B cell (primary cell): ENCODE data around the gene FGF8. TPM values are rescaled to one million over a fixed set of nuclear protein-coding genes. Genes with fewer than 3 reads are reported as not detected.

Source experiments
- ATAC-seq: fragments of 200-7000 bp; cut with Tn5 transposase; one replicate; pipeline ENCODE4 v1.10.0; 2021; ENCODE audit warnings: low read depth, mild to moderate bottlenecking, moderate number of reproducible peaks, moderate library complexity
- CTCF ChIA-PET: fragments of 350-600 bp; sonication (Branson Sonifier 250); formaldehyde crosslinking; loops from one replicate; lab custom pipeline; 2021; ENCODE audit warnings: antibody characterized with exemption, inconsistent platforms; lab: Charles Lee
- POLR2A ChIA-PET: fragments of 350-600 bp; sonication (Branson Sonifier 250); formaldehyde crosslinking; loops from one replicate; lab custom pipeline; 2021; ENCODE audit warnings: antibody characterized with exemption; lab: Charles Lee
- DNase-seq: peaks from one replicate; pipeline ENCODE4 v3.0.0; 2013
- H2AFZ ChIP-seq: 2 replicates; pipeline ENCODE4 v1.6.1; 2012; ENCODE audit warnings: mild to moderate bottlenecking, low read depth, low read length; ENCODE audit not compliant: insufficient read depth, poor library complexity, severe bottlenecking
- H3K27ac ChIP-seq, 2 donors: 1 replicate in 1 of 2; 2 replicates in 1 of 2; pipeline ENCODE4 v1.5.1; 2012 to 2013; ENCODE audit warnings: low read length in 2 of 2, mild to moderate bottlenecking in 2 of 2, moderate library complexity in 1 of 2
- H3K27me3 ChIP-seq, 4 experiments: fragments of 200-600 bp in 1 of 4; sonication (generic) in 1 of 4; replicated peaks in 1 of 4; 1 replicate in 2 of 4; 2 replicates in 2 of 4; pipeline versions ENCODE4 v1.6.1 to v1.7.0; 2013 to 2016; ENCODE audit warnings: low read length in 3 of 4, mild to moderate bottlenecking in 2 of 4, mixed read lengths in 1 of 4, moderate library complexity in 1 of 4; ENCODE audit not compliant: insufficient read depth in 4 of 4, control insufficient read depth in 3 of 4; ENCODE audit errors: control extremely low read depth in 1 of 4
- H3K36me3 ChIP-seq, 2 experiments: replicated peaks in 1 of 2; 1 replicate in 1 of 2; 2 replicates in 1 of 2; pipeline versions ENCODE4 v1.6.1 to v1.7.1; 2013; ENCODE audit warnings: low read length in 1 of 2; ENCODE audit not compliant: insufficient read depth in 2 of 2, control insufficient read depth in 1 of 2; ENCODE audit errors: control extremely low read depth in 1 of 2, extremely low read depth in 1 of 2
- H3K4me1 ChIP-seq, 2 donors: fragments of 200-600 bp in 1 of 2; sonication (generic) in 1 of 2; 1 replicate in 1 of 2; 2 replicates in 1 of 2; pipeline versions ENCODE4 v1.5.1 to v1.6.1; 2013 to 2017; ENCODE audit warnings: low read length in 2 of 2; ENCODE audit not compliant: control insufficient read depth in 2 of 2, insufficient read depth in 2 of 2
- H3K4me2 ChIP-seq: replicated peaks from 2 replicates; pipeline ENCODE3; 2012; ENCODE audit warnings: mild to moderate bottlenecking, low read depth, low read length; ENCODE audit not compliant: poor library complexity, severe bottlenecking
- H3K4me3 ChIP-seq, 5 experiments: fragments of 200-600 bp in 1 of 5; sonication (generic) in 1 of 5; 1 replicate in 3 of 5; 2 replicates in 2 of 5; pipeline versions ENCODE4 v1.5.1 to v1.7.0; 2011 to 2016; ENCODE audit warnings: low read length in 4 of 5, mild to moderate bottlenecking in 4 of 5, low read depth in 2 of 5, control low read depth in 1 of 5, moderate library complexity in 1 of 5; ENCODE audit not compliant: insufficient read depth in 1 of 5; ENCODE audit errors: control extremely low read depth in 1 of 5, extremely low read depth in 1 of 5
- H3K79me2 ChIP-seq: fragments of 200-600 bp; sonication (generic); one replicate; pipeline ENCODE4 v1.6.0; 2016; ENCODE audit warnings: low read length; ENCODE audit not compliant: control insufficient read depth, insufficient read depth
- H3K9ac ChIP-seq: fragments of 200-600 bp; sonication (generic); 2 replicates; pipeline ENCODE4 v1.6.1; 2017; ENCODE audit warnings: mild to moderate bottlenecking, low read length, moderate library complexity
- H3K9me3 ChIP-seq, 3 donors: one replicate each; pipeline versions ENCODE4 v1.6.1 to v1.7.1; 2013; ENCODE audit warnings: low read length in 2 of 3; ENCODE audit not compliant: control insufficient read depth in 2 of 3, insufficient read depth in 1 of 3; ENCODE audit errors: control extremely low read depth in 1 of 3
- H4K20me1 ChIP-seq: 2 replicates; pipeline ENCODE4 v1.6.0; 2012; ENCODE audit warnings: mild to moderate bottlenecking, low read length; ENCODE audit not compliant: insufficient read depth, control insufficient read depth, poor library complexity, severe bottlenecking
- H3K27ac Mint-ChIP-seq: one replicate; pipeline ENCODE4 v1.8.0; 2021; ENCODE audit warnings: mixed read lengths
- H3K27me3 Mint-ChIP-seq: one replicate; pipeline ENCODE4 v1.8.0; 2021; ENCODE audit warnings: mixed read lengths
- H3K4me1 Mint-ChIP-seq: one replicate; pipeline ENCODE4 v1.8.0; 2021; ENCODE audit warnings: mixed read lengths
- H3K4me3 Mint-ChIP-seq: one replicate; pipeline ENCODE4 v1.8.0; 2021; ENCODE audit warnings: mixed read lengths
- H3K9me3 Mint-ChIP-seq: one replicate; pipeline ENCODE4 v1.8.0; 2022; ENCODE audit warnings: mixed read lengths; ENCODE audit not compliant: insufficient read depth
- EZH2 ChIP-seq: IDR thresholded peaks from 2 replicates; pipeline ENCODE4 v1.6.1; 2012; ENCODE audit warnings: borderline replicate concordance, low read depth, mild to moderate bottlenecking, moderate library complexity, low read length; ENCODE audit not compliant: insufficient read depth, poor library complexity, severe bottlenecking
- WGBS: methylation state at CpG from one replicate; pipeline ENCODE4 v1.1.5; 2013; ENCODE audit warnings: missing lambda C conversion rate; ENCODE audit not compliant: insufficient coverage; 5-methylcytosine and 5-hydroxymethylcytosine counted together
- intact Hi-C: fragments of 100-400 bp; cut with micrococcal nuclease; formaldehyde crosslinking; loops from one replicate; pipeline ENCODE4 v1.10.0; 2022
- polyA plus RNA-seq: library from polyadenylated mRNA; depleted of rRNA; stranded (reverse); fragments of >200 nt; gene quantifications from 2 replicates; pipeline ENCODE4 v1.2.3, GENCODE V29; 2012
- total RNA-seq, 2 donors: library from RNA; stranded (reverse); fragments of 120-200 nt in 1 of 2; gene quantifications; 1 replicate in 1 of 2; 2 replicates in 1 of 2; pipeline versions ENCODE4 v1.2.3 to v1.2.4, GENCODE V29; 2013 to 2022
- TF ChIP-seq, protein P1 (sequence below): fragments of 200-600 bp; IDR thresholded peaks from one replicate; pipeline ENCODE4 v1.8.0; 2022; ENCODE audit warnings: antibody characterized with exemption, mild to moderate bottlenecking

The FGF8 gene
- total and polyA plus RNA-seq, 2 donors (not counting 1 experiment from before 2014, with no cell fraction given) = not detected

DNA sequence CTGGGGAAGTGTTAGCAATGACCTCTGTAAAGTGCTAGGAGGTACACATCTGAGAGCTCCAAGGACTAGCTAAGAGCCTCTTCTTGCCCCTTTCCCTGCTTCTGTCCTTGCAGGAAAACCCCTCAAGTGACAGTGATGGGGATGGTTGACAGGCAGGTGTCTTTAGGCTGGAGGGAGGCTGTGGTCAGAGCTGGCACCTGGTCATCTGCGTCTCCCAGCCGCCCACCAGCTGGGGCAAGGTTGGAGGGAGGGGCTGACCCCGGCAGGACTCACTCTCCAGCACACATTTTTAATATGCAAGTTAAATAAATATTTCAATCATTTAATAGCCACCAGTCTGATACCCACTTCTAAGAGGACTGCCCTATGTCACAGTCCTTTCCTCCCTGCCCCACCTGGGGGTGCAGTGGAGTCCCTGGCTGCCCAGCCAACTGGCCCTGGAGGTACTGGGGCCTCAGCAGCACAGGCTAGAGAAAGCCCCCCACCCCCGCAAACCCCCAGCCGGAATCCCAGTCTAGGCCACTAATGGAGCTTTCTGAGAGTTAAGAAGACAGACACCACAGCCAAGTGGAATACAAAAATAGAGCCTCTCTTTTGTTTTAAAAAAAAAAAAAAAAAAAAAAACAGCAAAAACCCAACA, 6.3 kb downstream of the FGF8 start:
- peaks cover 65% of the 10 kb centered on the region for H3K27me3 Mint-ChIP-seq
- Histone ChIP-seq H3K79me2 (no peaks in the 10 kb centered on the region), H3K4me3 (no peak overlapping the region), H3K4me2 (no peak overlapping the region), H2AFZ (no peak overlapping the region), H3K4me1 (peaks cover 10 to 14% of the 10 kb centered on the region in 2 donors), H4K20me1 (no peaks in the 10 kb centered on the region), H3K9ac (no peak overlapping the region), H3K27ac (no peak overlapping the region), H3K27me3 (peaks cover 0 to 48% (median 22%) of the 10 kb centered on the region in 4 experiments), H3K36me3 (no peaks in the 10 kb centered on the region), H3K9me3 (peaks cover 0 to 1% (median 0%) of the 10 kb centered on the region in 3 donors)
- H3K27ac Mint-ChIP-seq = no peak overlapping the region
- WGBS = no CpG with 5 or more reads among the region's 5 CpGs
- no peak overlapping the region for H3K4me3 Mint-ChIP-seq
- TF ChIP-seq EZH2 = no peak
- TF ChIP-seq, protein P1, sequence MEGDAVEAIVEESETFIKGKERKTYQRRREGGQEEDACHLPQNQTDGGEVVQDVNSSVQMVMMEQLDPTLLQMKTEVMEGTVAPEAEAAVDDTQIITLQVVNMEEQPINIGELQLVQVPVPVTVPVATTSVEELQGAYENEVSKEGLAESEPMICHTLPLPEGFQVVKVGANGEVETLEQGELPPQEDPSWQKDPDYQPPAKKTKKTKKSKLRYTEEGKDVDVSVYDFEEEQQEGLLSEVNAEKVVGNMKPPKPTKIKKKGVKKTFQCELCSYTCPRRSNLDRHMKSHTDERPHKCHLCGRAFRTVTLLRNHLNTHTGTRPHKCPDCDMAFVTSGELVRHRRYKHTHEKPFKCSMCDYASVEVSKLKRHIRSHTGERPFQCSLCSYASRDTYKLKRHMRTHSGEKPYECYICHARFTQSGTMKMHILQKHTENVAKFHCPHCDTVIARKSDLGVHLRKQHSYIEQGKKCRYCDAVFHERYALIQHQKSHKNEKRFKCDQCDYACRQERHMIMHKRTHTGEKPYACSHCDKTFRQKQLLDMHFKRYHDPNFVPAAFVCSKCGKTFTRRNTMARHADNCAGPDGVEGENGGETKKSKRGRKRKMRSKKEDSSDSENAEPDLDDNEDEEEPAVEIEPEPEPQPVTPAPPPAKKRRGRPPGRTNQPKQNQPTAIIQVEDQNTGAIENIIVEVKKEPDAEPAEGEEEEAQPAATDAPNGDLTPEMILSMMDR = no peak
- intact Hi-C loops = no loop called here
- peaks cover 12% of the 10 kb centered on the region for H3K4me1 Mint-ChIP-seq
- no peaks in the 10 kb centered on the region for H3K9me3 Mint-ChIP-seq
- DNase-seq (no peak), ATAC-seq (no peak)
- CTCF ChIA-PET = interaction anchor here (0.5 to 0.7 kb wide), 2 partner anchors 46 to 1107 kb away, joined by 3 to 4 read pairs; no protein-coding TSS in a partner anchor
- POLR2A ChIA-PET = no interaction called here

DNA sequence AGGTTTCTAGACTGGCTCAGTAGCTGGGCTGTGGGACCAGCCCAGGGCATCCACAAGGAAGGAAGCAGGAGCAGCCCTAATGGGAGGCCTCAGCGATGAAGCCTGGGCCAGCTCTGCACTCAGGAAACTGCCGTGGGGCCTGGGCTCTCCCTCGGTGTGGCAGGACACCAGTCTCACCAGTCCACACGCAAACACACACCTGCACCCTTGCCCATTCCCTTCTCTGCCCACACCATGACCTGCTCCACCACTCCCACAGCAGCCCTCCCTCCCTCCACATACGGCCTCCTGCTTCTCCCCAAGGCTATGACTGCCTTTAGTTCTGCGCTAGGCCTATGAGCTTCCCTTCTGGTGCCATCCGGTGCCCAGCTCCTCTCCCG, 7.1 kb downstream of the FGF8 start:
- DNase-seq (no peak), ATAC-seq (no peak)
- Histone ChIP-seq H4K20me1 (no peaks in the 10 kb centered on the region), H3K27me3 (peaks cover 0 to 40% (median 18%) of the 10 kb centered on the region in 4 experiments), H3K4me3 (no peak overlapping the region), H3K9ac (no peak overlapping the region), H3K4me2 (no peak overlapping the region), H3K27ac (no peak overlapping the region), H3K79me2 (no peaks in the 10 kb centered on the region), H2AFZ (no peak overlapping the region), H3K9me3 (peaks cover 0 to 2% (median 0%) of the 10 kb centered on the region in 3 donors), H3K4me1 (peaks cover under 1 to 5% of the 10 kb centered on the region in 2 donors), H3K36me3 (no peaks in the 10 kb centered on the region)
- TF ChIP-seq EZH2 = no peak
- TF ChIP-seq, protein P1 = no peak
- H3K4me3 Mint-ChIP-seq = no peak overlapping the region
- H3K4me1 Mint-ChIP-seq = peaks cover 4% of the 10 kb centered on the region
- peaks cover 59% of the 10 kb centered on the region for H3K27me3 Mint-ChIP-seq
- CTCF ChIA-PET = no interaction called here
- POLR2A ChIA-PET = no interaction called here
- intact Hi-C loops = no loop called here
- H3K27ac Mint-ChIP-seq = no peak overlapping the region
- WGBS = 84% methylated on average over 8 of the region's 8 CpGs
- no peaks in the 10 kb centered on the region for H3K9me3 Mint-ChIP-seq
